Common myeloid progenitor, CD34-positive (primary cell): ENCODE data around the gene NMNAT2.

Source experiments
- CTCF ChIA-PET: fragments of 350-600 bp; sonication (Branson Sonifier 250); formaldehyde crosslinking; loops from one replicate; lab custom pipeline; 2021; ENCODE audit warnings: antibody characterized with exemption; lab: Charles Lee
- POLR2A ChIA-PET: fragments of 350-600 bp; sonication (Branson Sonifier 250); formaldehyde crosslinking; loops from one replicate; lab custom pipeline; 2021; ENCODE audit warnings: antibody characterized with exemption; lab: Charles Lee
- DNase-seq, 3 donors: peaks; one replicate each; pipeline versions ENCODE4 v3.0.0 to v3.0.0-alpha.2; 2013
- H3K27ac ChIP-seq, 2 experiments: 1 replicate in 1 of 2; 2 replicates in 1 of 2; pipeline ENCODE4 v1.7.0; 2013; ENCODE audit warnings: inconsistent platforms in 2 of 2, low read length in 2 of 2, mild to moderate bottlenecking in 2 of 2, low read depth in 1 of 2, moderate library complexity in 1 of 2; ENCODE audit not compliant: severe bottlenecking in 2 of 2, insufficient read depth in 1 of 2, poor library complexity in 1 of 2
- H3K27me3 ChIP-seq, 5 experiments: replicated peaks in 2 of 5; 1 replicate in 3 of 5; 2 replicates in 2 of 5; pipeline versions ENCODE4 v1.6.1 to v1.7.0; 2013; ENCODE audit warnings: low read length in 4 of 5, mild to moderate bottlenecking in 2 of 5, moderate library complexity in 2 of 5, inconsistent platforms in 1 of 5; ENCODE audit not compliant: insufficient read depth in 5 of 5, control insufficient read depth in 4 of 5
- H3K36me3 ChIP-seq, 4 experiments: 1 replicate in 2 of 4; 2 replicates in 2 of 4; pipeline versions ENCODE4 v1.6.1 to v1.7.0; 2013; ENCODE audit warnings: low read length in 3 of 4, control low read depth in 1 of 4, mild to moderate bottlenecking in 1 of 4; ENCODE audit not compliant: control insufficient read depth in 4 of 4, insufficient read depth in 4 of 4
- H3K4me1 ChIP-seq, 4 experiments: 1 replicate in 3 of 4; 2 replicates in 1 of 4; pipeline versions ENCODE4 v1.6.1 to v1.7.1; 2013; ENCODE audit warnings: low read length in 3 of 4, mild to moderate bottlenecking in 3 of 4, control low read depth in 1 of 4, inconsistent platforms in 1 of 4, moderate library complexity in 1 of 4; ENCODE audit not compliant: control insufficient read depth in 4 of 4, insufficient read depth in 4 of 4; ENCODE audit errors: control extremely low read depth in 1 of 4
- H3K4me3 ChIP-seq, 7 experiments: 1 replicate in 4 of 7; 2 replicates in 3 of 7; pipeline versions ENCODE4 v1.5.1 to v1.7.0; 2013; ENCODE audit warnings: mild to moderate bottlenecking in 7 of 7, low read length in 6 of 7, moderate library complexity in 6 of 7, inconsistent platforms in 2 of 7, low read depth in 2 of 7, control low read depth in 1 of 7; ENCODE audit not compliant: insufficient read depth in 4 of 7, control insufficient read depth in 1 of 7; ENCODE audit errors: extremely low read depth in 1 of 7
- H3K9me3 ChIP-seq, 5 experiments: 1 replicate in 4 of 5; 2 replicates in 1 of 5; pipeline versions ENCODE4 v1.6.1 to v1.7.1; 2013; ENCODE audit warnings: low read length in 4 of 5, mild to moderate bottlenecking in 2 of 5, inconsistent platforms in 1 of 5, low read depth in 1 of 5, moderate library complexity in 1 of 5; ENCODE audit not compliant: control insufficient read depth in 4 of 5, insufficient read depth in 2 of 5; ENCODE audit errors: control extremely low read depth in 1 of 5
- WGBS: methylation state at CpG from one replicate; pipeline ENCODE4 v1.1.5; 2013; ENCODE audit not compliant: insufficient coverage; 5-methylcytosine and 5-hydroxymethylcytosine counted together

Gene NMNAT2

DNA sequence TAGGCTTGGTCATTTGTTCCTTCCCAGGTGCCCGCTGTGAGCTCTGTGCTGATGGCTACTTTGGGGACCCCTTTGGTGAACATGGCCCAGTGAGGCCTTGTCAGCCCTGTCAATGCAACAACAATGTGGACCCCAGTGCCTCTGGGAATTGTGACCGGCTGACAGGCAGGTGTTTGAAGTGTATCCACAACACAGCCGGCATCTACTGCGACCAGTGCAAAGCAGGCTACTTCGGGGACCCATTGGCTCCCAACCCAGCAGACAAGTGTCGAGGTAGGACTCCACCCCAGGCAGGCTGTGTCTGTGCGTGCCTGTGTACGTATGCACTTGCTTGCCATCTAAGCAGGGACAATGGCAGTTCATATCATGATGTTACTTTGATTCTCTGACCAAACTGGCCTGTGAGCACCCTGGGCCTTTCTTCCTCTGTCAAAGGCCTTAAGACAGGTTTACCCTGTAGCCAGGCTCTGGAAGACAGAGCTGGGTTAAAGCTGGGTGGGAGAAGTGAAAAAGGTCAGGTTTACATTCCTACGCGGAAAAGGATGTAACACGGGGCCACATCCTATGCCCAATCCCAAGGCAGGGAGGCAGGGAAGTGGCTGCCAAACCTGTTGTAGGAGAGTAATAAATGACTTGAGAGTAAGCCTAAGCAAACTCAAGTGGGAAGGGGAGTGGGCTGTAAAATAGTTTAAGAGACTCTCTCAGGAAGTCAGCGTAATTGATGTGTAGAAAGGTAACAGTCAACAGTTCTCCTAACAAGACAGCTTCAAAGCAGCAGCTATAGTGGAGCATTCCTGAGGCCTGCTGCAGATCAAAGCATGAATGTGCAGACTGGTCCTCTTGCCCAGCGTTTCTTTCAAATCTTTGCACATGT, 189.6 kb downstream of the NMNAT2 start:
- Histone ChIP-seq H3K4me3 (no peak overlapping the region), H3K36me3 (no peaks in the 10 kb centered on the region), H3K27ac (no peak overlapping the region), H3K9me3 (no peaks in the 10 kb centered on the region), H3K4me1 (no peaks in the 10 kb centered on the region), H3K27me3 (no peaks in the 10 kb centered on the region)
- WGBS = 99% methylated on average over 11 of the region's 13 CpGs
- ChIA-PET CTCF (interaction anchor here (1.0 to 2.7 kb wide), 5 partner anchors 12 to 286 kb away, joined by 3 to 14 read pairs (median 5); no protein-coding TSS in a partner anchor), POLR2A (no interaction called here)
- no peak for DNase-seq

- Histone ChIP-seq H3K9me3 (no peaks in the 10 kb centered on the region), H3K4me1 (no peaks in the 10 kb centered on the region), H3K27ac (no peak overlapping the region), H3K36me3 (no peaks in the 10 kb centered on the region), H3K27me3 (peaks cover 0 to 1% (median 0%) of the 10 kb centered on the region in 5 experiments), H3K4me3 (no peak overlapping the region)
- DNase-seq = peak; percentile 22 to 47 (median 39)
- 83% methylated on average over 11 of the region's 16 CpGs for WGBS
- ChIA-PET POLR2A (no interaction called here), CTCF (interaction anchor here (0.6 to 2.7 kb wide), 7 partner anchors 12 to 385 kb away, joined by 3 to 14 read pairs (median 4); no protein-coding TSS in a partner anchor)
Observed at GRCh38 chr1:183227422-183228346, 190.5 kb downstream of the NMNAT2 start.

DNA sequence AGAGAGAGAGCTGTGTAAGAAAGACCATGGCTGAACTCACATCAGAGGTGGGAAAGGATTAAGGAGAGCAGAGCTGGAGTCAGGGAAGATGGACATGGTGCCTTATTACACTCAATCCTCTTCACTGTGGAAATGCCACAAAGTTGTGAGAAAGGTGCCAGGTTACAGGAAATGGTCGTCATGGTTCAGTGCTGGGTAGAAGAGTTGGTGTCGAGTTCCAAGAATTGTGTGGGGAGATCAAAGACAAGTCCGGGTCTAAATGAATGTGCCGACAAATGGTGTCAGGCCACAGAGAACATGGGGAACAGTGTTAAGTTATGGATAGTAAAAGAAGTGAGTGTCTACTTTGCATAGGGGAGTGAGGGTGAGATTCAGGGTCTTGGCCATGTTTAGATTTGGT, 191.2 kb downstream of the NMNAT2 start:
- H3K27ac ChIP-seq = no peak overlapping the region
- POLR2A ChIA-PET = no interaction called here
- no peaks in the 10 kb centered on the region for H3K36me3 ChIP-seq
- no peak for DNase-seq
- no peaks in the 10 kb centered on the region for H3K4me1 ChIP-seq
- WGBS = 88% methylated on average over 4 of the region's 4 CpGs
- H3K4me3 ChIP-seq = no peak overlapping the region
- H3K9me3 ChIP-seq = no peaks in the 10 kb centered on the region
- H3K27me3 ChIP-seq = peaks cover 0 to 1% (median 0%) of the 10 kb centered on the region in 5 experiments
- CTCF ChIA-PET = interaction anchor here (0.7 to 2.7 kb wide), 3 partner anchors 13 to 265 kb away, joined by 3 to 14 read pairs (median 13); no protein-coding TSS in a partner anchor

- Histone ChIP-seq H3K9me3 (no peaks in the 10 kb centered on the region), H3K4me3 (no peak overlapping the region), H3K36me3 (no peaks in the 10 kb centered on the region), H3K4me1 (no peaks in the 10 kb centered on the region), H3K27me3 (peaks cover 0 to 1% (median 0%) of the 10 kb centered on the region in 5 experiments), H3K27ac (no peak overlapping the region)
- DNase-seq = no peak
- CTCF ChIA-PET = interaction anchor here (2.5 kb wide), 1 partner anchor 264 kb away, joined by 10 read pairs; no protein-coding TSS in a partner anchor
- WGBS = 93% methylated on average over 2 of the region's 4 CpGs
- POLR2A ChIA-PET = no interaction called here
Observed at GRCh38 chr1:183226361-183226760, 191.8 kb downstream of the NMNAT2 start.

DNA sequence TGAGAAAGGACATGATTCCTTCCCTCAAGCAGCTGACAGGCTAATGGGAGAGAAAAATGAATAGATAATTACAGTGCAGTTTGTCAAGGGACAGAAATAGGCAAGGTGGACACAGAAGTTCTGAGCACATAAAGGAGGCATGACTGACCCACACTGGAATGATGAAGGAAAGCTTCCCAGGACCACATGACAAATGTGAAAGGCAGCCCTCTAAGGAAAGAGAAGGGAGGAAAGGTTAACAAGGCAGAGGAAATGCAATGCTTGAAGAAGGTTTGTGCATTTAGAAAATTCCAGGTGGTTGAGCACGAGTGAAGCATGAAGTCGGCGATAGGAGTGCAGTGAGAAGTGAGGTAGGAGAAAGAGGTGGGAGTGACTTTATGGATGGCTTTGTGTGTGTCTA, 194.7 kb downstream of the NMNAT2 start:
- POLR2A ChIA-PET = no interaction called here
- 100% methylated on average over 3 of the region's 3 CpGs for WGBS
- no peak for DNase-seq
- Histone ChIP-seq H3K27ac (no peak overlapping the region), H3K9me3 (no peaks in the 10 kb centered on the region), H3K4me3 (no peak overlapping the region), H3K27me3 (peaks cover 0 to 1% (median 0%) of the 10 kb centered on the region in 5 experiments), H3K36me3 (no peaks in the 10 kb centered on the region), H3K4me1 (peaks cover 2 to 12% (median 10%) of the 10 kb centered on the region in 4 experiments)
- CTCF ChIA-PET = interaction anchor here (1.5 to 2.5 kb wide), 2 partner anchors 12 to 18 kb away, joined by 3 to 8 read pairs; no protein-coding TSS in a partner anchor

DNA sequence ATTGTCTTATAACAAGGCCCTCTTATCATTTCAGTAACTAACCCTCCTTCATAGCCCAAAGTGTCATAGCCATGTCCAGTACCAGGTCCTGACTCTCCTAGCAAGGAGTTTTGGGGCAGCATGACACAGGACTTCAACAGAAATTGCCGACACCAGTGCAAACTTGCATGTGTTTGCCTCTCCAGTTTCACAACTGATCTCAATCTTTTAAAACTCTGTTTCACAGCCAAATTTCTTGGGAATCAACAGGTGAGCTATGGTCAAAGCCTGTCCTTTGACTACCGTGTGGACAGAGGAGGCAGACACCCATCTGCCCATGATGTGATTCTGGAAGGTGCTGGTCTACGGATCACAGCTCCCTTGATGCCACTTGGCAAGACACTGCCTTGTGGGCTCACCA, 195.3 kb downstream of the NMNAT2 start:
- H3K4me3 ChIP-seq = no peak overlapping the region
- no peaks in the 10 kb centered on the region for H3K36me3 ChIP-seq
- no peak overlapping the region for H3K27ac ChIP-seq
- H3K9me3 ChIP-seq = no peaks in the 10 kb centered on the region
- ChIA-PET CTCF (interaction anchor here (2.5 kb wide), 1 partner anchor 12 kb away, joined by 8 read pairs; no protein-coding TSS in a partner anchor), POLR2A (no interaction called here)
- H3K4me1 ChIP-seq = peaks cover 3 to 17% (median 13%) of the 10 kb centered on the region in 4 experiments
- no peak for DNase-seq
- H3K27me3 ChIP-seq = peaks cover 0 to 1% (median 0%) of the 10 kb centered on the region in 5 experiments
- WGBS = 100% methylated on average over 1 of the region's 3 CpGs
